IPS-NIHi11 (cell line): ENCODE results near the gene RASSF6.
A peak's percentile ranks its signal among the peaks of the same experiment; 100 is the strongest.
"Not testable (repeated sequence)": the region's sequence is repeated elsewhere in the genome, so short reads cannot be mapped to it uniquely, and the experiment has no call there.

Source experiments
- DNase-seq: peaks from one replicate; pipeline ENCODE4 v3.0.0; 2012; ENCODE audit warnings: mixed read lengths, low spot score

The RASSF6 gene

DNA sequence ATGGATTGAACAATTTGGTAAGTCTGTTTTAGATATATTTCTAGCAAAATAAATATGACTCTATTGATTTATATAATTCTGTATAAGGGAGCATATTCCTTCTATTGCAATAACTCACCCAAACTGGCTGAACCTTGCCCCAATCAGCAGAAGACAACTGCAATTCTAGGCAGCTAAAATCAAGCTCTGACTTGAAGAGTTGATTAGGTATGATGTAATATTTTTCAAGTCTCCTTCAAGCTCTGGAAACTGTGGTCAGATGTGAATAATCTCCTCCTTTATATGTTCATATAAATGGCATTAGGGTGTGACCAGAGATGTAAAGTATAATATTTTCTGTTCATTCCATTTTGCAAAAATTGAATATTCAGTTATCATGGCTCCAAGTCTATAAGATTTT is 8.2 kb downstream of the RASSF6 start:
- DNase-seq = no peak

DNA sequence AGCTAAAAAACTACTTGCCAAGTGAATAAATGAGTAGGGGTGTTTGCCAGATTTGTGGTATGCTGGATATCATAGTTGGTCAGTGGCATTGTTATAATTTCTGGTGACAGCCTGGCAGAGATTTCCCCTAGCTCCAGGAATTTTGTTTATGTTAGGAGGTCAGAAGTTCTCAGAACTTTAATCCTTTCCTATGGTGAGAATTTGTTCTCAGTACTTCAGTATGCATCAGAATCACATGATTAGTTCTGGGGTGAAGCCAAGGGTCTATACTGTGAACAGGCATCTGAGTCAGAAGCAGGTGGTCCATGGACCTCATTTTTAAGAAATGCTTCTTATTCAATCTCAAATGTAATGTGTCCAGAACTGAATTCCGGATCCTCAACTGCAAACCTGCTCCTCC is 10.5 kb downstream of the RASSF6 start:
- DNase-seq = no peak

DNA sequence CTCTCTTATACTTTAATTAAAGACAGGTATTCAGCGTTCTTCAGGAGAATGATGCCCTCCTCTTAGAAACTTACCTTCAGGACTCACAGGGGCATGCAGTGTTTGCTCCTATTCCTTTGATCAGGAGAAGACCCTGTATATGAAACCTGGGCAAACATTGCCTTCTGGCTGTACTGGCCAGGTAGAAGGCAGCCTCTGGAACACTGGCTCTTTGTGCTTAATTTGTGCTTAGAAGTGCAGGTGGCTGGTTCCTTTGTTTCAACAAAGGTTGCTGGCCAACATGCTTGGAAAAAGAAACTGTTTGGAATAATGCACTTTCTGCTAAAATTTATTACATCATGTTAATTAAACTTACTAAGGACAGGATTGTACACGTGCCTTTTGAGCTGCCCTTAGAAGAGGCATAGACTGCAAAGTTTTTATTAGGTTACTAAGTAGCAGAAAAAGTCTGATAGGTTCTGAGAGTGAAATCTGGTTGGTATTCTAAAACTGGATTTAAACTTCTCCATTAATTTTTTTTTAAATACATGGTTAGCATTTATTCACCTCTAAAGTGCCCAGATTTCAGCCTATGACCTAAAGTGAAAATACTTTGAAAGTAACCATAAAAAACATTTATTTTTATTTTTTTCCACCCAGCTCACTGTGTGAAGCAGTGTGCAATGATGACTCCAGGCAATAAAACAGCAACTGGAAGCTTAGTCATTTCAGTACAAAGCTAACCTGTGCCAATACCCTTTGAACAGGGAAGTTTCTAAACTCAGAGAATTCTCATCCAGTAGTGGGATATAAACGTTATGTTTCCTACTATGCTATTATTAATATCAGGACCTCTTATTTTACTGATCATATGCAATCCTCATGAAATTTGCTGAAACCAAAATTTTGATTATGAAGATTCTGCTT is 11.3 kb downstream of the RASSF6 start:
- no peak for DNase-seq

DNA sequence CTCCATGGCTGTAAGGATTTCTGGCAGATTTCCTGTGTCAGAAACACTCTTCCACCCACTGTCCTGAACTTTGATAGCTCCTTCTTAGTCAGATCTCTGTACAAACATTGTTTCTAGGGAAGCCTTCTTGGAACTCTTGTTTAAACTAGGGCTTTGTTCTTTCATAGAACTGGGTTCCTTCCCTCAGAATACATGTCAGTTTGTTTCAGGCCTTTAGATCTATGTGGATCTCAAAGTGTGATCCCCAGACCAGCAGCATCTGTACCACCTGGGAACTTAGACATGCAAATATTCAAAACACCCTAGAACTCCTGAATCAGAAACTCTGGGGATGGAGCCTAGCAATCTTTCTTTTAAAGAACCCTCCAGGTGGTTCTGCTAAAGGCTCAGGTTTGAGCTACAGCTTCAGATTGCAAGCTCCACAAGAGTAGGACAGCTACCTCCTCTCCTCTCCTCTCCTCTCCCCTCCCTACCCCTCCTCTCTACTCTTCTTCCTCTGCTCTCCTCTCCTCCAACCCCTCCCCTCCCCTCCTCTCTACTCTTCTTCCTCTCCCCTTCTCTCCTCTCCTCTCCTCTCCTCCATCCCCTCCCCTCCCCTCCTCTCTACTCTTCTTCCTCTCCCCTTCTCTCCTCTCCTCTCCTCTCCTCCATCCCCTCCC is 12.7 kb downstream of the RASSF6 start:
- no peak for DNase-seq

DNA sequence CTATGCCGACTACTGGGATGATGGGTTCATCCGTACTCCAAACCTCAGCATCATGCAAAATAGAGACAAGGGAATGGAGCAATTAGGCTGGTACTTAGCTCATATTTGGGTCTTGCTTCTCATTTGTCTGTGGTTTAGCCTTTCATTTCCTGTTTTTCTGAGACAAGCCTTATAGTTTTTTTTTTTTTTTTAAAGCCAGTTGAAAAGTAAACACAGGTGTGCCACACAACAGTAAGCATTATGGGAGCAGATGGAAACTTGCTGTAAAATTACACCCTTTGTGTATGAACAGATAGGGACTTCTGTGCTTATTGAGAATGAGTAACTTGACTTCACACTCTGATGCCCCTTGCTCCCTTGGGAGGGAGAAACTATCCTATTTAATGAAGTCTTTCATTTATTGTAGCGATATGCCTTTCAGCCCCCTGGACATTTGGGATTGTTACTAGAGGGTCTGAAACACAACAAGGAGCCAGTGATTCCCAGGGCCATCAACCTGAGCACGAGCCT is 13.7 kb downstream of the RASSF6 start:
- no peak for DNase-seq

DNA sequence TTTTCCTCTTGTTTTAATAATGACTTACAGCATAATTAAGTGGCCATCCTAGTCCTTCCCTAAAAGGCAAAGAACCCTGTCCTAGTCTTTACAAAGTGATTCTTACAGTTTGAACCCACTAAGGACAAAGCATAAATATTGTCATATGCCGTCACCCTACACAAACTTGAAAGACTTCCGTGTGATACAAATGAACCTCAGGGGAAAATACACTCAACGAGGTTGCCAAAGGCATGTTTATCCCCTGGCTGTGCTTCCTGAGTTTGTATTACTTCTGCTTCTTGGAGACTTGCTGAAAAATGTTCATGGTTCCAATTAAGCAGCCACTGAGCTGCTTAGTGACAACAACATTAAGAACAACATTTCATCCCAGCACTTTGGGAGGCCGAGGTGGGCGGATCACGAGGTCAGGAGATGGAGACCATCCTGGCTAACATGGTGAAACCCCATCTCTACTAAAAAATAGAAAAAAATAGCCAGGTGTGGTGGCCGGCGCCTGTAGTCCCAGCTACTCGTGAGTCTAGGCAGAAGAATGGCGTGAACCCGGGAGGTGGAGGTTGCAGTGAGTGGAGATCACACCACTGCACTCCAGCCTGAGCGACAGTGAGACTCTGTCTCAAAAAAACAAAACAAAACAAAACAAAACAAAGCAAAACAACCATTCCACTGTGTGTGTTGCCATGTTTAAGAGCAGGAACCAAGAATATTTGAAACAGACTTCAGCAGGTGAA is 16.2 kb downstream of the RASSF6 start:
- no peak for DNase-seq

GRCh38 chr4:73603271-73603710 is 16.9 kb downstream of the RASSF6 start:
- DNase-seq = no peak

DNA sequence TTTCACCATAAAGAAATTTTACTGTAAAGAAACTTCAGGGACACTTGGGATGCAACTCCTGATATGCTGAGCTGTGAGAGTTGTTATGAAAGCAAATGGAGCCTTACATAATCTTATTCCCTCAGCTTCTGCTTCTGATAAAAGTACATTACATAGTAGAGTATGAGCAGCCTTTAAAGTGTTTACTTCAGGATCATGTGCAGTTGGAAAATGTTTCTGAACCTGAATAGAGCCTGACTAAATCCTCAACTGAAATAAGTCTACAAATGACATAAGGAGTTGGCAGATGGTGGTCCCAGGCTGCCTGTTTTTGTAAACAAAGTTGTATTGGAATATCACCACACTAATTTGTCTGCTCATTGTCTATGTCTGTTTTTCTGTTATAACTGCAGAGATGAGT is 19.3 kb downstream of the RASSF6 start:
- no peak for DNase-seq

- peak; percentile 41 for DNase-seq
Observed at GRCh38 chr4:73599182-73599581, 21.1 kb downstream of the RASSF6 start.

- DNase-seq = no peak
Observed at GRCh38 chr4:73597594-73597993, 22.6 kb downstream of the RASSF6 start.

GRCh38 chr4:73597183-73597582 is 23.1 kb downstream of the RASSF6 start:
- not testable (repeated sequence) for DNase-seq

DNA sequence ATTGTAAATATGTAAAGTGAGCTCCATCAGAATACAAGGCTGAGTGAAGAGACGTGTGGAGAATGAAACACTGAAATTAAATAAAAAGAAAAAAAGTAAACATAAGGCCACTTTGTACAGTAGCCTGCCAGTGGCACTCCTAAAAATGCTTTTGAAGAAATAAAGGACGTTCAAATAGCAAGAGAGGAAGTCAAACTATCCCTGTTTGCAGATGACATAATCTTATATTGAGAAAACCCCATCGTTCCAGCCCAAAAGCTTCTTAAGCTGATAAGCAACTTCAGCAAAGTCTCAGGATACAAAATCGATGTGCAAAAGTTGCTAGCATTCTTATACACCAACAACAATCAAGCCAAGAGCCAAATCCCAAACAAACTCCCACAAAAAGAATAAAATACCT is 24.2 kb downstream of the RASSF6 start:
- DNase-seq = no peak

GRCh38 chr4:73593631-73594241 is 26.5 kb downstream of the RASSF6 start:
- DNase-seq = no peak

GRCh38 chr4:73589887-73590801 is 30.1 kb downstream of the RASSF6 start:
- no peak for DNase-seq

DNA sequence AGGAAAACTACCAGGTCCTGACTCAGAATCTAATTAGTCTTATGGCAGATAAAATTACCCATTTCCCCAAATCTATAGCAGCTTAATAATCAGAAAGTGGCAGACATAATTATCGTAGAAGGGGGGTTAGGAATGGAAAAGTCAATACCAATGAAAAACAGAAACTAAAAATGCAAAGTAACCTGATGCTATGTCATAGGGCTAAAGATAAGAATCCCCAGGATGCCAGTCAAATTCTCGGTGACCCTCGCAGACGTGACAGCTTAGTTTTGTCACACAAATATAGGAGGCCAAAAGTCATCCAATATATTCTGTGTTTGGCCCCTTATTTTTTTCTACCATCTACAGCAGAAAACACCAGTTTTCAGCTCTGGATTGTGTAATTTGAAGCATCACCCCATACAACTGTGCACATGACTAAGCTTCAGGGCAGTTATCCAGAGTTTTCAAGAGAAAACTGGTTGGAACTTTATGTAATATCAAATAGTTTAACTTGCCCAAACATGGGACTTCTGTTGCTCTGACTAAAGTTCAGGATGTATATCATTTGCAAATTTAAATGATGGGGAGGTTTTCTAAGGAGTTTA is 30.9 kb downstream of the RASSF6 start:
- no peak for DNase-seq

- DNase-seq = no peak
Observed at GRCh38 chr4:73588613-73589012, 31.6 kb downstream of the RASSF6 start.

- no peak for DNase-seq
Observed at GRCh38 chr4:73586666-73587065, 33.6 kb downstream of the RASSF6 start.

GRCh38 chr4:73586040-73586439 is 34.2 kb downstream of the RASSF6 start:
- DNase-seq = no peak

DNA sequence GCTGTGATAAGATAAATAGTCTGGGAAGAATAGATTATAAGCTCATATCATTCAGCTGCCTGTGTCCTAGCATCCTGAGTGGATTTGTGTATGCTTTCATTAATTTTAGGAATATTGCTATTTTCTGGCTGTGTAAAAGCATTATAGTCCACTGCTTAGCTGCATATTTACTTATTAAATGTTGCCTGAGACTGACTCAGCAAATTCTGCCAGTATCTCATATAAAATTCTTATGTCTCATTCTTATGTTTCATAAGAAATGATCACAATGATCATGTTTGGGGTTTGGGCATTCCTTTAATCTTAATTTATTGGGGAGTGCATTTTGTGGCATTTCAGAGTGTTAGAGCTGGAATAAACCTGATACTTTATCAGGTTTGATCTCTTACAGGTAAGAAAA is 34.9 kb downstream of the RASSF6 start:
- DNase-seq = no peak

- peak; percentile 56 for DNase-seq
Observed at GRCh38 chr4:73583666-73584065, 36.6 kb downstream of the RASSF6 start.

DNA sequence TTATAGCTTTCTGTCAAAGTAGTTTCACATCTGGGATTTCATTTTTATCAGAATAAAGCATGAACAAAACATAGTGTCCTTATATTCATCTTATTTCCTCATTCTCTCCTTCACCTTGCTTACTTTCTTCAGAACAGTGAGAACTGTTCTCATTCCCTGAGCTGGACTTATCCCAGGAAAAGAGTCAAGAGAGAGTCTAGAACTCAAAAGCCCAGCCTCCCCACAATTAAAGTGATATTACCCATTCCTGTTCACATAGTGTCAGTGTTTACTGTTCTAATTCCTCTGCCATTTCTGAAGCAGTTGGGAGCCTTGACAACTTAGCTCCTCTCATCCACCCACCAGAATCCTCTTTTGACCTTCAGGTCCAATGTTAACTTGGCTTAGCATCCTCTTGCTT is 42.9 kb downstream of the RASSF6 start:
- DNase-seq = no peak
